ENCODE measurements around the gene GALNT12. TPM values are rescaled to one million over a fixed set of nuclear protein-coding genes. Genes with fewer than 3 reads are reported as not detected.

The GALNT12 gene, protein sequence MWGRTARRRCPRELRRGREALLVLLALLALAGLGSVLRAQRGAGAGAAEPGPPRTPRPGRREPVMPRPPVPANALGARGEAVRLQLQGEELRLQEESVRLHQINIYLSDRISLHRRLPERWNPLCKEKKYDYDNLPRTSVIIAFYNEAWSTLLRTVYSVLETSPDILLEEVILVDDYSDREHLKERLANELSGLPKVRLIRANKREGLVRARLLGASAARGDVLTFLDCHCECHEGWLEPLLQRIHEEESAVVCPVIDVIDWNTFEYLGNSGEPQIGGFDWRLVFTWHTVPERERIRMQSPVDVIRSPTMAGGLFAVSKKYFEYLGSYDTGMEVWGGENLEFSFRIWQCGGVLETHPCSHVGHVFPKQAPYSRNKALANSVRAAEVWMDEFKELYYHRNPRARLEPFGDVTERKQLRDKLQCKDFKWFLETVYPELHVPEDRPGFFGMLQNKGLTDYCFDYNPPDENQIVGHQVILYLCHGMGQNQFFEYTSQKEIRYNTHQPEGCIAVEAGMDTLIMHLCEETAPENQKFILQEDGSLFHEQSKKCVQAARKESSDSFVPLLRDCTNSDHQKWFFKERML
- 1 to 10 TPM; 1.7 to 4.3 (median 4.2) TPM for polyA plus RNA-seq

DNA sequence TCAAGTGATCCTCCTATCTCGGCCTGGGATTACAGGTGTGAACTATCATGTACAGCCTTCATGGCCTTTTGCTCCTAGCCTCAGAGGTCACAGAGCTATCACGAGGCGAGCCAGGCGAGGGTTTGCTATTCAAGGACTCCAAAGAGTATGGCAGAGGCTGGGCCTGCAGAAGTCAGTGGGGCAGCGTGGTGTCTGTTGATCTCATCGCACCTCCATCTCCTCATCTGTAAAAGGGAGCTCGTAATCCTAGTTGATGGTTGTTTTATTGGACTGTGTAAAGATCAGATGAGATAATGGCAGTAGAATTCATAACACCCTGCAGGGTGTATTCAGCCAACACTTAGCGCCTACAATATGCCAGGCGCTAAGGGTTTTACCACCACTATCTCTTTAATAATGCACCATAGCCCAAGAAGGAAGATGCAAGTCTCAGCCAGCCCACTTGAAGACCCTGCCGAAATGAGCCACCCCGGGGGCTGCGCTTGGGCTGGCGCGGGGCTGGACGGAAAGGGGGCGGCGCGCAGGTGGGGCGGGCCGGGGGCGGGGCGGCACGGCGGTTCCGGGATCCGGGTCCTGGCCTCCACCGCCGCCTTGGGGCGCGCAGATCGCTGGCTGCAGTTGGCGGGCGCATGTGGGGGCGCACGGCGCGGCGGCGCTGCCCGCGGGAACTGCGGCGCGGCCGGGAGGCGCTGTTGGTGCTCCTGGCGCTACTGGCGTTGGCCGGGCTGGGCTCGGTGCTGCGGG, at the start of gene GALNT12:
GALNT12 (plus strand) TSS at position 601 of the 744 bp plus-strand sequence; CDS start at position 630, 29 bp downstream.
- peak within 1 kb of the TSS; percentile 19 to 66 (median 44) for H3K27ac Mint-ChIP-seq
- H3K27me3 Mint-ChIP-seq (ENCODE audit: low read depth in 3 of 3), result peaks cover 4 to 10% (median 5%) of the 10 kb centered on the region in 3 donors

DNA sequence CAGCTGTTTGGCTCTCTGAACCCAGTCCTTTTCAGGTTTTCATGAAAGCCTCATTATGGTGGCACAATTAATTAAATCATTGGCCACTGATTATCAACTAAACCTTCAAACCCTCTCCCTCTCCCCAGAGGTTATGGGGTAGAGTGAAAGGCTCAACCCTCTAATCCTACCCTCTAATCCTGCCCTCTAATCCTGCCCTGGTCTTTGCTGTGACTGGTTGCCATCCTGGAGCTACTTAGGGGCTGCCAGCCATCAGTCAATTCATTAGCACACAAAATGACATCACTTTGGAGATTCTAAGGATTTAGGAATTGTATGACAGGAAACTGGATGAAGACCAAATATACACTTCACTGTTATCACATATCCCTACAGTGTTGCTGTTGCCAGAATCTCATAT, 47.2 kb upstream of the GALNT12 start:
- Mint-ChIP-seq H3K9me3 (no peaks in the 10 kb centered on the region), H3K27ac (no peak overlapping the region), H3K36me3 (peaks cover 19 to 46% (median 25%) of the 10 kb centered on the region in 3 donors), H3K4me3 (no peak overlapping the region), H3K27me3 (ENCODE audit: low read depth in 3 of 3) (no peaks in the 10 kb centered on the region), H3K4me1 (no peaks in the 10 kb centered on the region)
- DNase-seq, result no peak

More for the DNA sequence above, at the start of gene GALNT12:
- peak; percentile 39 to 58 (median 49) for DNase-seq
- no peaks in the 10 kb centered on the region for H3K9me3 Mint-ChIP-seq
- H3K4me3 Mint-ChIP-seq, result peak within 1 kb of the TSS; percentile 85 to 90 (median 87)
- H3K4me1 Mint-ChIP-seq, result peaks cover 17 to 19% of the 10 kb centered on the region in 2 donors
- H3K36me3 Mint-ChIP-seq, result no peaks in the 10 kb centered on the region

DNA sequence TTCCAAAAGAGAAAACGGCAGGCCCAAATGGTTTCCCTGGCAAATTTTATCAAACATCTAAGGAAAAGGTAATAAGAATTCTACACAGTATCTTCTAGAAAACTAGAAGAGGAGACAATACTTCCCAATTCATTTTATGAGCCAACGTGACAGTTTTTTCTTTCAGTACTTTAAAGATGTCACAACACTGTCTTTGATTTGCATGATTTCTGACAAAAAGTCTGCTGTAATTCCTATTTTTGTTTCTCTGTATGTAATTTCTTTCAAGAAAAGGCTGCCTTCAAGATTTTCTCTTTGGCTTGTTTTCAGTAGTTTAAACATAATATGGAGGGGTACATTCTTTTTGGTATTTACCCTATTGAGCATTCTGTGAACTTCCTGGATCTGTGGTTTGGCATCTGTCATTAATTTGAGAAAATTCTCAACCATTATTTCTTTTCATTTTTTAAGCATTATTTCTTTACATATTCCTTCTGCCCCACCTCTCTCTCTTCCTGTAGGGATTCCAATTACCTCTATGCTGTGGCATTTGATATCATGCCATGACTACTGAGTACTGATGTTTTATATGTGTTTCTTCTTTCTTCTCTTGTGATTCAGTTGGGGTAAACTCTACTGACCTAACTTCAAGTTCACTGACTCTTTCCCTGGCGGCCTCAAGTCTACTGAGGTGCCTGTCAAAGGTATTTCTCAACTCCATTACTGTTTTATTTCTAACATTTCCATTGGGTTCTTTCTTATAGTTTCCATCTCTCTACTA, 43.3 kb upstream of the GALNT12 start:
- DNase-seq, result no peak
- Mint-ChIP-seq H3K27me3 (ENCODE audit: low read depth in 3 of 3) (no peaks in the 10 kb centered on the region), H3K27ac (no peak overlapping the region), H3K9me3 (no peaks in the 10 kb centered on the region), H3K4me1 (no peaks in the 10 kb centered on the region), H3K36me3 (peaks cover 6 to 22% (median 7%) of the 10 kb centered on the region in 3 donors), H3K4me3 (no peak overlapping the region)

DNA sequence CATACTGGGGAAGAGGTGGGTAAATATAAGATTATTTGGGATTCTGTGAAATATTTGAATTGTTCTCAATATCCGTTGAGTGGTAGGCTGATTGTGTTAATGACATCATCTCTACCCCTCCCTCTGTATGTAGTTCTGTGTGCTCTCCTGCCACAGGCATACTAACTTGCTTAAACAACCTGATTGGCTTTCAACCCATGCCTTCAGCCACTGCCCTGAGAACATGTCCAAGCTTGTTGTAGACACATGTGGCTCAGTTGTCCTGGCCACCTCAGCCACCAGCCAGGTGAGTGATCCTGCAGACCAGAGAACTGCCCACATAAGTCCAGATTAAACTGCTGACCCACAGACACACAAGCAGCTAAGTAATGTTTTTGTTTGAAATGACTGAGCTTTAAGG, 42.2 kb upstream of the GALNT12 start:
- H3K4me1 Mint-ChIP-seq, result no peaks in the 10 kb centered on the region
- H3K36me3 Mint-ChIP-seq, result peaks cover 4 to 22% (median 7%) of the 10 kb centered on the region in 3 donors
- H3K4me3 Mint-ChIP-seq, result no peak overlapping the region
- H3K9me3 Mint-ChIP-seq, result no peaks in the 10 kb centered on the region
- H3K27me3 Mint-ChIP-seq (ENCODE audit: low read depth in 3 of 3), result no peaks in the 10 kb centered on the region
- DNase-seq, result no peak
- no peak overlapping the region for H3K27ac Mint-ChIP-seq

DNA sequence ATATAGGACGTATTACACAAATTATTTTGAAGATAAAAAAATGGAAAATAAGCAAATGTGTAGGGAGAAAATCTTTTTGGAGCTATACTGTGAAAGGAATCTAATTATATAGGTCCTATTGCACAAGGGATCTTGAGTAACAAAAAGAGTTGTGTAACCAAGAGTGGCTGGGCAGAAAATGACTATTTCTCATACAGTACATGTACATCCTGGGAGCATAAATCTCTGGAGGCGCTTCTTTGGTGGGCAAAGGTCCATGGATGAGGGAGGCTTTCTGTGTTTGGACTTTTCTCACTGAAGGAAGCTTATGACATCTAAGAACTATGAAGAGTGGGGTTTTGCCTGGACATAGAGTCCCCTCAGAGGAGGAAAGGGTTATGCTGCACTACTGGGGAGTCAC, 40.9 kb upstream of the GALNT12 start:
- H3K4me3 Mint-ChIP-seq, result no peak overlapping the region
- no peaks in the 10 kb centered on the region for H3K27me3 Mint-ChIP-seq (ENCODE audit: low read depth in 3 of 3)
- no peaks in the 10 kb centered on the region for H3K4me1 Mint-ChIP-seq
- DNase-seq, result no peak
- peaks cover 7 to 27% (median 12%) of the 10 kb centered on the region in 3 donors for H3K36me3 Mint-ChIP-seq
- no peak overlapping the region for H3K27ac Mint-ChIP-seq
- H3K9me3 Mint-ChIP-seq, result no peaks in the 10 kb centered on the region

DNA sequence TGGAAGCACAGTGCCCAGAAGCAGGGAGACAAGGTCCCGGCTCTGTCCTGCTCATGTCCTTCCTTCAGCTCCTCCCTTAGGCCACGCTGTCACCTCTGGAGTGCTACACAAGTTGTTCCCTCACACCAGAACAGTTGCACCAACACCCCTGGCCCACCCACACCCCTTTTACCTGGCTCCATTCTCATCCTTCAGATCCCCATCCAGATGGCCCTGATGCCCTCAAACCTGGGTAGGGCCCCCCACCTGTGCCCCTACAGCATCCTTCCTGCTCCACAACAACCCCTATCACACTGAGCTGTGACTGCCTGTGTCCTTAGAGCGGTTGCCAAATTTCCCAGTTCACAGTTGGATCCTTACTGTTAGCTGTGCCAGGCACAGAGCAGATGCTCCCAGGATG, 40.3 kb upstream of the GALNT12 start:
- H3K36me3 Mint-ChIP-seq, result peaks cover 11 to 31% (median 17%) of the 10 kb centered on the region in 3 donors
- H3K27ac Mint-ChIP-seq, result peak overlapping the region in 1 of 6 donors; percentile 20
- H3K27me3 Mint-ChIP-seq (ENCODE audit: low read depth in 3 of 3), result no peaks in the 10 kb centered on the region
- no peaks in the 10 kb centered on the region for H3K9me3 Mint-ChIP-seq
- H3K4me1 Mint-ChIP-seq, result no peaks in the 10 kb centered on the region
- no peak overlapping the region for H3K4me3 Mint-ChIP-seq
- DNase-seq, result no peak

DNA sequence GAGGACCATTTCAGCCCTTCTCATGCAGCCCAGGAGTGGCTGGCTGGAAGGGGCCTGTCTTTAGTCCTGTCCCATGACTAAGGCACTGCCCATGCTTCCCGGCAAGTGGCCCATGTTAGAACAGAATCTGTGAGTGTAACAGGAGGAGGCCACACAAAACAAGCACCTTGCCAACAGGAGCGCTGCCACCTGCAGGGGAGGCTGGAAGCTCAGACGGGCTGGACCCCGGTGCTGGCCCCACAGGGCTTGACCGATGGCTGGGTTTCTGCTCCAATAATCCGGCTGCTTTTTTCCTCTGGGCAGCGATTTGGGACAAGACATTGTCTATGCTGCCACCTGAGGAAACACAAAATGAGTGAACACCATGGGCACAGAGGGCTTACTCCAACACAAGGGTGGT, 39.6 kb upstream of the GALNT12 start:
- H3K4me1 Mint-ChIP-seq, result no peaks in the 10 kb centered on the region
- DNase-seq, result no peak
- no peak overlapping the region for H3K4me3 Mint-ChIP-seq
- no peaks in the 10 kb centered on the region for H3K9me3 Mint-ChIP-seq
- H3K27me3 Mint-ChIP-seq (ENCODE audit: low read depth in 3 of 3), result peaks cover 0 to 2% (median 0%) of the 10 kb centered on the region in 3 donors
- peaks cover 14 to 35% (median 17%) of the 10 kb centered on the region in 3 donors for H3K36me3 Mint-ChIP-seq
- H3K27ac Mint-ChIP-seq, result peak overlapping the region in 1 of 6 donors; percentile 34

DNA sequence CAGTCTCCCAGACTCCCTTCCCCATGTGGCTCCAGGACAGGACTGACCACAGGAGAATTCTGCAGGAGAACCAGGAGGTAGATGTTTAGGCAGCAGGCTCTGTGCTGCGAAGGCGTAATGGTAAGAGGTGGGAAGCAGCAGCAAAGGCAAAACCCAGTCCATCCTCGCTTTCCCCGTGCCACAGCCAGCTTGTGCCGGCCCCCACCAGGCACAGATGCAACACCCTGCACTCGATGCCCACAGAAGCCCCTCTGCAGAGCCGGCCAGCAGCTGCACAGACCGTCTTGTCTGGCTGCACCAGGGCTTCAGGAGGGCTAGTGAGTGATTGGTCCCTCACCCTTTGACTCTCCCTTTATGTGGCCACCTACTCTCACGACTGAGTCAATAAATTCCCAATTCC, 39.1 kb upstream of the GALNT12 start:
- Mint-ChIP-seq H3K27ac (peak overlapping the region in 1 of 6 donors; percentile 34), H3K27me3 (ENCODE audit: low read depth in 3 of 3) (peaks cover 0 to 2% (median 0%) of the 10 kb centered on the region in 3 donors), H3K4me3 (no peak overlapping the region), H3K36me3 (peaks cover 19 to 36% (median 19%) of the 10 kb centered on the region in 3 donors), H3K9me3 (no peaks in the 10 kb centered on the region), H3K4me1 (no peaks in the 10 kb centered on the region)
- no peak for DNase-seq

DNA sequence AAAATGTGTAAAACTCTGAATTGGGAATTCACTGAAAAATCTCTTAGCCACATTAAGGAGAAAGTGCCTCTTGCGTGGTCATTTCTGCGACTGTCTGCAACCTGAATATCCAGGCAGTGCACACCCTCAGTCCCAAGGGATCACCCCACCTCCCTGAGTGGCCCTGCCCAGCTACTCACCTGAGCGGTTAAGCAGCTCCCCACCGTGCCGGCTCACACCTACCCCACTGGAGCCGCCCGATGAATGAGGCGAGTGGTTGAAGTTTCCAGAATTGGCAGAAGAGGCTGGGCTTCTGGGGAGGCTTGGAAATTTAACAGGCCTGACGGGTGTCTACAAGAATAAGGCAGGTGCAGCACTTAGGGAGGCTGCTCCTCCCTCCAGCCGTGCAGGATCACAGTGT, 36.8 kb upstream of the GALNT12 start:
- H3K27me3 Mint-ChIP-seq (ENCODE audit: low read depth in 3 of 3), result peaks cover 0 to 2% (median 0%) of the 10 kb centered on the region in 3 donors
- H3K4me3 Mint-ChIP-seq, result no peak overlapping the region
- H3K9me3 Mint-ChIP-seq, result no peaks in the 10 kb centered on the region
- H3K27ac Mint-ChIP-seq, result no peak overlapping the region
- peaks cover 21 to 36% (median 22%) of the 10 kb centered on the region in 3 donors for H3K36me3 Mint-ChIP-seq
- no peaks in the 10 kb centered on the region for H3K4me1 Mint-ChIP-seq
- DNase-seq, result no peak

DNA sequence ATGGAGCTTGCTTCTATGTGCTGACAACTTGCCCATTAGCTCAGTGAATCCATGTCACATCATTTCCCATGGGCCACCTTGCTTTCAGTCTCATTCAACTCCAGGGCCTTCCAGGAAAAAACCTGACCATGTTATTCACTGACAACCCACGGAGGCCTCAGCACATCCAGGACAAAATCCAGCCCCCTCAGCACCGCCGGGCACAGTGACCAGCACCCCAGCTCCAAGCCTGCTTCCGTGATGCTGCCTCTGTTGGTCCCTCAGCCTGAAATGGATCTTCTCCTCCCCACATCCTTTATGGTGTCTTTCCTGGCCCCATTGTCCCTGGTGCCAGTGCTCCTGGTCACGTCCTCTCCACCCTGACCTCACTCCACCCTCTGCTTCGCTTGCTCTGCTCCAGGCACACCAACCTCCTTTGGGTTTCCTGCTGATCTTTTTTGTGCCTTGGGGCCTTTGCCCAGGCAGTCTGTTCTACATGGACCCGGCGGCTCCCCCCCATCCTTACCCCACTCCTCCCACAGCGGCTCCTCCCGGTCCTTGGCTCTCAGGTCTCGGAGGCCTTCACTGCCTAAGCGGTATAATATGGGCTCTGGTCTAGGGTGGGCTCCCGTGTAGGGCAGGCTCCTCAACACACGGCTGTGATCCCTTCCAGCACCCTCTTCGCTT, 36.1 kb upstream of the GALNT12 start:
- Mint-ChIP-seq H3K9me3 (no peaks in the 10 kb centered on the region), H3K27me3 (ENCODE audit: low read depth in 3 of 3) (peaks cover 0 to 2% (median 0%) of the 10 kb centered on the region in 3 donors), H3K4me3 (no peak overlapping the region), H3K36me3 (peaks cover 19 to 36% (median 22%) of the 10 kb centered on the region in 3 donors), H3K27ac (no peak overlapping the region), H3K4me1 (no peaks in the 10 kb centered on the region)
- no peak for DNase-seq

DNA sequence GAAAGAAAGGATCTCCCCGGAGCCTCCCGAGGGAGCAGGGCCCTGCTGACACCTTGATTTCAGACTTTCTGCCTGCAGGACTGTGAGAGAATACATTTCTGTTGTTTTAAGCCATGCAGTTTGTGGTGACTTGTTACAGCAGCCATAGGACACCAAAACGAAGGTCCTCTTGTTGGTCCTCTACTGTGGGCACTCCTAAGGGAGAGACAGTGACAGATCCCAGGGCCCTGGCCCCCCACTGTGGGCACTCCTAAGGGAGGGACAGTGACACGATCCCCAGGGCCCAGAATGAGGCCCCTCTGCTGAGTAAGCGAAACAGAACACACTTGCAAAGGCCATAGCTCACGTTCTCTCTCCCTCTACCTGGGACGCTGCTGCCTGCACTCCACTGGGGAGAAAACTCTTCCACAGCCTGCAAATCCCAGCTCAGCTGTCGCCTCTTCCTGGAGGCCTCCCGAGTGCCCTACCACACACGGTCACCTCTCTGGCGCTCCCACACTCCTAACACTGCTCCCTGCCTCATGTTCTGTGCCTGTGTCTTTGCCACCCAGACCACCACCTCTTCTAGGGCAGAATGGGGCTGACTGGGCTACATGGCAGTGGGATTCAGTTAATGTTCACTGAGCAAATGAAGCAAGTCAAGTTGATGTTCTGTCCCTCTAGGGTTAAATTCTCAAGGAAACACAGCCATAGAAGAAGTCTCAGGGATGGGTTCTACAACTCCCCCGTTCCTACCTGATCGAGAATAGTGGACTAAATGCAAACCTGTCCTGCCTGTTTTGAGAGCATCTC, 34.9 kb upstream of the GALNT12 start:
- Mint-ChIP-seq H3K36me3 (peaks cover 14 to 31% (median 22%) of the 10 kb centered on the region in 3 donors), H3K27ac (no peak overlapping the region), H3K4me1 (no peaks in the 10 kb centered on the region), H3K27me3 (ENCODE audit: low read depth in 3 of 3) (peaks cover 0 to 2% (median 0%) of the 10 kb centered on the region in 3 donors), H3K4me3 (no peak overlapping the region), H3K9me3 (no peaks in the 10 kb centered on the region)
- DNase-seq, result no peak

DNA sequence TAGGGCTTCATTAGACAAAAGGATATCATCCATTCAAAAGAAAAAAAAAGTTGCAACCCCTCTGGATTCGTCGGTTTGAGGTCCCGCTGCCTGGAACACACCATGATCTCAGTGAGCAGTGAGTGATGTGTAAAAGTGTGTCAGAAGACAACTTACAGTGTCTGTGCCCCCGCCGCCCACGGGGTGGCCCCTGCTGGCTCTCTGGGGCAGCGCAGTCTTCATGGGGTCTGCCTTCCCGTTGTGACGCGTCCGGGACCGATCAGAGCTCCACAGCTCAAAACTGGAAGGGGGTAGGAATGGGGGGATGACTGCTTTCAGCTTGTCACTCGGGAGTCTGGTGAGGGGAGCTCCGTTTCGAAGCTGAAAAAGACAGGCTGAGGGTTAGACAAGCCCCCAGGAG, 33.7 kb upstream of the GALNT12 start:
- H3K36me3 Mint-ChIP-seq, result peaks cover 14 to 31% (median 22%) of the 10 kb centered on the region in 3 donors

More for the DNA sequence above, 33.7 kb upstream of the GALNT12 start:
- no peak overlapping the region for H3K27ac Mint-ChIP-seq
- DNase-seq, result no peak
- H3K4me3 Mint-ChIP-seq, result no peak overlapping the region
- H3K27me3 Mint-ChIP-seq (ENCODE audit: low read depth in 3 of 3), result peaks cover 0 to 2% (median 0%) of the 10 kb centered on the region in 3 donors
- no peaks in the 10 kb centered on the region for H3K4me1 Mint-ChIP-seq
- H3K9me3 Mint-ChIP-seq, result no peaks in the 10 kb centered on the region
